ENCODE results near the gene RICTOR.

- no peak for TF ChIP-seq POLR2A (IDR thresholded peaks at IDR 0.05)
- TF ChIP-seq CTCF (IDR thresholded peaks at IDR 0.05), result no peak
Observed at GRCh38 chr5:39113354-39113953, 39.3 kb upstream of the RICTOR start.
